SJCRH30 (cell line): Measurements from ENCODE around the gene DHRSX. TPM values are rescaled to one million over a fixed set of nuclear protein-coding genes. Genes with fewer than 3 reads are reported as not detected.
"Not testable (repeated sequence)": the region's sequence is repeated elsewhere in the genome, so short reads cannot be mapped to it uniquely, and the experiment has no call there.

Source experiments
- DNase-seq, 2 experiments: peaks; one replicate each; pipeline ENCODE4 v3.0.0-alpha.2; 2015 to 2020
- H3K27ac ChIP-seq: fragments of 250-450 bp; sonication (Bioruptor Pico); 2 replicates; pipeline ENCODE4 v1.5.1; 2020; ENCODE audit warnings: mild to moderate bottlenecking, moderate library complexity
- H3K27me3 ChIP-seq: fragments of 250-450 bp; sonication (Bioruptor Pico); 2 replicates; pipeline ENCODE4 v1.5.1; 2020; ENCODE audit warnings: mild to moderate bottlenecking, moderate library complexity
- H3K36me3 ChIP-seq: fragments of 250-450 bp; sonication (Bioruptor Pico); 2 replicates; pipeline ENCODE4 v1.5.1; 2020; ENCODE audit warnings: mild to moderate bottlenecking, moderate library complexity
- H3K4me1 ChIP-seq: fragments of 250-450 bp; sonication (Bioruptor Pico); 2 replicates; pipeline ENCODE4 v1.5.1; 2020; ENCODE audit warnings: mild to moderate bottlenecking, moderate library complexity
- H3K4me3 ChIP-seq: fragments of 250-450 bp; sonication (Bioruptor Pico); 2 replicates; pipeline ENCODE4 v1.5.1; 2020; ENCODE audit warnings: mild to moderate bottlenecking, moderate library complexity
- H3K9me3 ChIP-seq: fragments of 250-450 bp; sonication (Bioruptor Pico); replicated peaks from 2 replicates; pipeline ENCODE4 v1.5.1; 2020; ENCODE audit warnings: mild to moderate bottlenecking, moderate library complexity
- total RNA-seq: library from RNA; depleted of rRNA; stranded (reverse); fragments of >200 nt; shearing (Covaris generic); gene quantifications from 2 replicates; pipeline ENCODE4 v1.2.3, GENCODE V29; 2014

The DHRSX gene
- total RNA-seq, 1 experiment from 2014 or later = 12.0 TPM

- Histone ChIP-seq H3K4me3 (no peak overlapping the region), H3K27ac (no peak overlapping the region), H3K4me1 (peaks cover 6% of the 10 kb centered on the region; the same call in 1 of the 2 replicates), H3K27me3 (no peaks in the 10 kb centered on the region), H3K9me3 (no peaks in the 10 kb centered on the region), H3K36me3 (peaks cover 20% of the 10 kb centered on the region)
- no peak for DNase-seq
These were observed 5.2 kb downstream of the DHRSX start for GRCh38 chrX:2495595-2495994.

GRCh38 chrX:2492531-2493218 is 8.1 kb downstream of the DHRSX start:
- no peak overlapping the region for H3K4me3 ChIP-seq
- H3K27ac ChIP-seq = no peak overlapping the region
- no peaks in the 10 kb centered on the region for H3K9me3 ChIP-seq
- peaks cover 37% of the 10 kb centered on the region for H3K36me3 ChIP-seq
- 0 out of 2 replicates have a peak, but pooled peaks cover 1% of the 10 kb centered on the region for H3K4me1 ChIP-seq
- H3K27me3 ChIP-seq = no peaks in the 10 kb centered on the region
- DNase-seq = no peak

- Histone ChIP-seq H3K36me3 (peaks cover 40% of the 10 kb centered on the region), H3K27ac (no peak overlapping the region), H3K4me3 (no peak overlapping the region), H3K27me3 (no peaks in the 10 kb centered on the region), H3K4me1 (no peaks in the 10 kb centered on the region), H3K9me3 (no peaks in the 10 kb centered on the region)
- DNase-seq = no peak
These were observed 10.1 kb downstream of the DHRSX start for GRCh38 chrX:2490634-2491033.

GRCh38 chrX:2489446-2490445 is 11.0 kb downstream of the DHRSX start:
- Histone ChIP-seq H3K27ac (no peak overlapping the region), H3K4me1 (no peaks in the 10 kb centered on the region), H3K27me3 (no peaks in the 10 kb centered on the region), H3K9me3 (no peaks in the 10 kb centered on the region), H3K4me3 (no peak overlapping the region), H3K36me3 (peaks cover 40% of the 10 kb centered on the region)
- no peak for DNase-seq

- no peak for DNase-seq
- Histone ChIP-seq H3K9me3 (no peaks in the 10 kb centered on the region), H3K4me3 (no peak overlapping the region), H3K27me3 (no peaks in the 10 kb centered on the region), H3K36me3 (peaks cover 36% of the 10 kb centered on the region), H3K27ac (no peak overlapping the region), H3K4me1 (peaks cover 3% of the 10 kb centered on the region)
These were observed 12.0 kb downstream of the DHRSX start for GRCh38 chrX:2488621-2489285.

- Histone ChIP-seq H3K4me3 (no peak overlapping the region), H3K4me1 (peaks cover 9% of the 10 kb centered on the region), H3K9me3 (no peaks in the 10 kb centered on the region), H3K27ac (no peak overlapping the region), H3K36me3 (peaks cover 36% of the 10 kb centered on the region), H3K27me3 (no peaks in the 10 kb centered on the region)
- no peak for DNase-seq
These were observed 13.4 kb downstream of the DHRSX start for GRCh38 chrX:2487366-2487765.

GRCh38 chrX:2486476-2487133 is 14.2 kb downstream of the DHRSX start:
- no peaks in the 10 kb centered on the region for H3K9me3 ChIP-seq
- no peak for DNase-seq
- no peak overlapping the region for H3K27ac ChIP-seq
- H3K27me3 ChIP-seq = no peaks in the 10 kb centered on the region
- peaks cover 9% of the 10 kb centered on the region for H3K4me1 ChIP-seq
- no peak overlapping the region for H3K4me3 ChIP-seq
- peaks cover 31% of the 10 kb centered on the region for H3K36me3 ChIP-seq

GRCh38 chrX:2485789-2486345 is 14.9 kb downstream of the DHRSX start:
- DNase-seq = no peak
- no peaks in the 10 kb centered on the region for H3K9me3 ChIP-seq
- H3K4me1 ChIP-seq = peaks cover 9% of the 10 kb centered on the region
- H3K36me3 ChIP-seq = peaks cover 26% of the 10 kb centered on the region
- H3K27me3 ChIP-seq = no peaks in the 10 kb centered on the region
- no peak overlapping the region for H3K4me3 ChIP-seq
- no peak overlapping the region for H3K27ac ChIP-seq

GRCh38 chrX:2484721-2485648 is 15.8 kb downstream of the DHRSX start:
- H3K36me3 ChIP-seq = peaks cover 22% of the 10 kb centered on the region
- no peaks in the 10 kb centered on the region for H3K9me3 ChIP-seq
- H3K27ac ChIP-seq = no peak overlapping the region
- H3K4me3 ChIP-seq = no peak overlapping the region
- H3K4me1 ChIP-seq = peaks cover 9% of the 10 kb centered on the region
- H3K27me3 ChIP-seq = no peaks in the 10 kb centered on the region
- no peak for DNase-seq

- DNase-seq = no peak
- H3K9me3 ChIP-seq = no peaks in the 10 kb centered on the region
- H3K27ac ChIP-seq = no peak overlapping the region
- H3K36me3 ChIP-seq = peaks cover 15% of the 10 kb centered on the region
- H3K4me1 ChIP-seq = peaks cover 9% of the 10 kb centered on the region
- no peak overlapping the region for H3K4me3 ChIP-seq
- H3K27me3 ChIP-seq = no peaks in the 10 kb centered on the region
These were observed 16.5 kb downstream of the DHRSX start for GRCh38 chrX:2484256-2484655.

- H3K27ac ChIP-seq = peak overlapping the region; percentile 18; the same call in 1 of the 2 replicates
- H3K4me1 ChIP-seq = peaks cover 9% of the 10 kb centered on the region
- DNase-seq = peak in 1 of 2 experiments; percentile 60
- no peak overlapping the region for H3K4me3 ChIP-seq
- no peaks in the 10 kb centered on the region for H3K9me3 ChIP-seq
- H3K27me3 ChIP-seq = no peaks in the 10 kb centered on the region
- peaks cover 9% of the 10 kb centered on the region for H3K36me3 ChIP-seq
These were observed 17.2 kb downstream of the DHRSX start for GRCh38 chrX:2483398-2484060.

- not testable (repeated sequence) for H3K36me3 ChIP-seq, H3K4me3 ChIP-seq, H3K27me3 ChIP-seq, H3K27ac ChIP-seq, H3K9me3 ChIP-seq, H3K4me1 ChIP-seq, DNase-seq
These were observed 19.2 kb downstream of the DHRSX start for GRCh38 chrX:2481597-2481996.

- not testable (repeated sequence) for DNase-seq, H3K36me3 ChIP-seq, H3K27ac ChIP-seq, H3K27me3 ChIP-seq, H3K9me3 ChIP-seq, H3K4me1 ChIP-seq, H3K4me3 ChIP-seq
These were observed 20.8 kb downstream of the DHRSX start for GRCh38 chrX:2479982-2480381.
